Measurements from ENCODE around the gene LIN28A.
"Not testable (repeated sequence)": the region's sequence is repeated elsewhere in the genome, so short reads cannot be mapped to it uniquely, and the experiment has no call there.

- not testable (repeated sequence) for TF ChIP-seq ZNF274 (IDR thresholded peaks at IDR 0.05; ENCODE audit: low read depth, low read length); YY1 (IDR thresholded peaks at IDR 0.05; ENCODE audit: insufficient read depth, insufficient read length); SUZ12 (IDR thresholded peaks at IDR 0.05; ENCODE audit: extremely low read depth, insufficient read depth, insufficient read length)
Measured at GRCh38 chr1:26374361-26374760, 36.3 kb upstream of the LIN28A start.

Measured in NT2/D1 (cell line).